Measurements from ENCODE around the gene FGD5.

DNA sequence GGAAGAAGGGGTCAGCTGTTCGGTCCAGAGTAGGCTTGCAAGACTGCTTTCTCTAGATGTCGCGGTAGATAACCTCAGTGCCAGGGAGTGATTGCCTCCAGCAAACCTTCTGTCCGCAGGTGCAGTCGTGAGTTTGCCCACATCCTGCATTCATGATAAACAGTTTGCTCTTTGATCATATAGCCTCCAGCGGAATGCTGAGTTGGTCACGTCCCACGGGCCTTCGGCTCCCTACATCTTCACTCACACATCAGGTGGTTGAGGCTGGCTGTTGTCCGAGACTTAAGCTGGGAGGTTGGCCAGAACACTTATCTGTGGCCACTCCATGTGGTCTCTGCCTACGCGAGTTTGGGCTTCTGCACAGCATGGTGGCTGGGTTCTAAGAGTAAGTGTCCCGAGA is 66.5 kb downstream of the FGD5 start:
- TF ChIP-seq, protein P1, sequence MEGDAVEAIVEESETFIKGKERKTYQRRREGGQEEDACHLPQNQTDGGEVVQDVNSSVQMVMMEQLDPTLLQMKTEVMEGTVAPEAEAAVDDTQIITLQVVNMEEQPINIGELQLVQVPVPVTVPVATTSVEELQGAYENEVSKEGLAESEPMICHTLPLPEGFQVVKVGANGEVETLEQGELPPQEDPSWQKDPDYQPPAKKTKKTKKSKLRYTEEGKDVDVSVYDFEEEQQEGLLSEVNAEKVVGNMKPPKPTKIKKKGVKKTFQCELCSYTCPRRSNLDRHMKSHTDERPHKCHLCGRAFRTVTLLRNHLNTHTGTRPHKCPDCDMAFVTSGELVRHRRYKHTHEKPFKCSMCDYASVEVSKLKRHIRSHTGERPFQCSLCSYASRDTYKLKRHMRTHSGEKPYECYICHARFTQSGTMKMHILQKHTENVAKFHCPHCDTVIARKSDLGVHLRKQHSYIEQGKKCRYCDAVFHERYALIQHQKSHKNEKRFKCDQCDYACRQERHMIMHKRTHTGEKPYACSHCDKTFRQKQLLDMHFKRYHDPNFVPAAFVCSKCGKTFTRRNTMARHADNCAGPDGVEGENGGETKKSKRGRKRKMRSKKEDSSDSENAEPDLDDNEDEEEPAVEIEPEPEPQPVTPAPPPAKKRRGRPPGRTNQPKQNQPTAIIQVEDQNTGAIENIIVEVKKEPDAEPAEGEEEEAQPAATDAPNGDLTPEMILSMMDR (IDR thresholded peaks at IDR 0.05) = no peak
- TF ChIP-seq POLR2AphosphoS5 (IDR thresholded peaks at IDR 0.05; ENCODE audit: insufficient read depth in 1 of 2, low read depth in 1 of 2) = no peak

All from vagina (tissue), 2 donors.